SU-DHL-6 (cell line): ENCODE measurements around the gene HAGHL.
A peak's percentile ranks its signal among the peaks of the same experiment; 100 is the strongest.

Experiments
- H2AFZ ChIP-seq: fragments of 200-600 bp; sonication (generic); 2 replicates; pipeline ENCODE4 v1.6.1; 2014; ENCODE audit warnings: low read depth, mild to moderate bottlenecking, moderate library complexity, mixed read lengths, antibody characterized with exemption, low read length; ENCODE audit not compliant: severe bottlenecking
- H3F3A ChIP-seq: fragments of 200-600 bp; shearing (Covaris generic); 2 replicates; pipeline ENCODE4 v1.6.0; 2016; ENCODE audit warnings: antibody characterized with exemption, mild to moderate bottlenecking; ENCODE audit not compliant: insufficient read depth
- H3K27ac ChIP-seq: fragments of 200-600 bp; sonication (generic); 2 replicates; pipeline ENCODE4 v1.5.1; 2016; ENCODE audit warnings: low read depth, mild to moderate bottlenecking, low read length, moderate library complexity, mixed read lengths
- H3K27me3 ChIP-seq: fragments of 200-600 bp; sonication (generic), shearing (Covaris generic); 2 replicates; pipeline ENCODE4 v1.6.0; 2014; ENCODE audit warnings: mild to moderate bottlenecking, low read length
- H3K36me3 ChIP-seq: fragments of 200-600 bp; sonication (generic); 2 replicates; pipeline ENCODE4 v1.6.1; 2014; ENCODE audit warnings: mild to moderate bottlenecking, low read length, mixed read lengths
- H3K4me2 ChIP-seq: fragments of 300-600, 200-600 bp; shearing (Covaris generic), sonication (generic); 2 replicates; pipeline ENCODE4 v1.6.0; 2014; ENCODE audit warnings: low read length, low read depth, mild to moderate bottlenecking; ENCODE audit not compliant: poor library complexity, severe bottlenecking
- H3K4me3 ChIP-seq: fragments of 200-600 bp; sonication (generic); 2 replicates; pipeline ENCODE4 v1.5.1; 2014; ENCODE audit warnings: antibody characterized with exemption, low read length, mild to moderate bottlenecking, mixed read lengths; ENCODE audit not compliant: insufficient read depth, poor library complexity, severe bottlenecking
- H3K79me2 ChIP-seq: fragments of 200-600 bp; sonication (generic); 2 replicates; pipeline ENCODE4 v1.6.1; 2014; ENCODE audit warnings: mild to moderate bottlenecking, low read length, moderate library complexity; ENCODE audit not compliant: insufficient read depth
- H3K9ac ChIP-seq: fragments of 200-600 bp; sonication (generic); 2 replicates; pipeline ENCODE4 v1.7.0; 2014; ENCODE audit warnings: mild to moderate bottlenecking, low read length
- H3K9me2 ChIP-seq: fragments of 200-600 bp; sonication (generic); replicated peaks from 2 replicates; pipeline ENCODE4 v1.6.1; 2014; ENCODE audit warnings: low read length; ENCODE audit not compliant: insufficient read depth
- H3K9me3 ChIP-seq: fragments of 200-600 bp; sonication (generic); 2 replicates; pipeline ENCODE4 v1.6.1; 2014; ENCODE audit warnings: low read length, mixed read lengths; ENCODE audit not compliant: insufficient read depth
- H4K20me1 ChIP-seq: fragments of 200-600 bp; sonication (generic); 2 replicates; pipeline ENCODE4 v1.6.1; 2014; ENCODE audit warnings: low read depth, mild to moderate bottlenecking, antibody characterized with exemption, low read length, moderate library complexity, mixed read lengths
- CTCF ChIP-seq: fragments of 200-600 bp; sonication (generic); IDR thresholded peaks from one replicate; pipeline ENCODE4 v1.5.1; 2017; ENCODE audit warnings: antibody characterized with exemption, mild to moderate bottlenecking, low read length, moderate library complexity; ENCODE audit not compliant: insufficient read depth, poor library complexity, severe bottlenecking
- EZH2phosphoT487 ChIP-seq: fragments of 200-600 bp; sonication (generic), shearing (Covaris generic); conservative IDR thresholded peaks from 2 replicates; pipeline ENCODE4 v1.6.1; 2018; ENCODE audit warnings: mild to moderate bottlenecking, antibody characterized with exemption, low read length, moderate library complexity, mixed read lengths

HAGHL gene

GRCh38 chr16:733382-734207, 6.7 kb downstream of the HAGHL start:
- no peaks in the 10 kb centered on the region for H3K79me2 ChIP-seq
- peaks cover 17% of the 10 kb centered on the region for H3F3A ChIP-seq
- H3K9ac ChIP-seq = no peak overlapping the region
- no peaks in the 10 kb centered on the region for H3K36me3 ChIP-seq
- H3K27ac ChIP-seq = no peak overlapping the region
- H3K4me3 ChIP-seq = no peak overlapping the region
- no peaks in the 10 kb centered on the region for H3K9me3 ChIP-seq
- no peaks in the 10 kb centered on the region for H4K20me1 ChIP-seq
- no peaks in the 10 kb centered on the region for H3K9me2 ChIP-seq
- H3K27me3 ChIP-seq = no peaks in the 10 kb centered on the region
- H3K4me2 ChIP-seq = no peak overlapping the region
- H2AFZ ChIP-seq = no peak overlapping the region
- TF ChIP-seq CTCF = peak; percentile 72
- TF ChIP-seq EZH2phosphoT487 = no peak

- no peak overlapping the region for H3K27ac ChIP-seq
- H2AFZ ChIP-seq = no peak overlapping the region
- H3K27me3 ChIP-seq = no peaks in the 10 kb centered on the region
- H3K79me2 ChIP-seq = no peaks in the 10 kb centered on the region
- no peaks in the 10 kb centered on the region for H3K36me3 ChIP-seq
- H3K9ac ChIP-seq = no peak overlapping the region
- TF ChIP-seq CTCF (no peak), EZH2phosphoT487 (no peak)
- no peaks in the 10 kb centered on the region for H4K20me1 ChIP-seq
- no peaks in the 10 kb centered on the region for H3K9me2 ChIP-seq
- no peaks in the 10 kb centered on the region for H3K9me3 ChIP-seq
- H3K4me3 ChIP-seq = no peak overlapping the region
- peaks cover 17% of the 10 kb centered on the region for H3F3A ChIP-seq
- no peak overlapping the region for H3K4me2 ChIP-seq
Observed at GRCh38 chr16:734208-734980, 7.5 kb downstream of the HAGHL start.

- TF ChIP-seq EZH2phosphoT487 (no peak), CTCF (no peak)
- Histone ChIP-seq H3K27me3 (no peaks in the 10 kb centered on the region), H3K4me2 (no peak overlapping the region), H3K4me3 (no peak overlapping the region), H4K20me1 (no peaks in the 10 kb centered on the region), H3K36me3 (no peaks in the 10 kb centered on the region), H3K27ac (no peak overlapping the region), H3F3A (peaks cover 13% of the 10 kb centered on the region), H3K79me2 (peaks cover 7% of the 10 kb centered on the region; the same call in 1 of the 2 replicates), H3K9me3 (no peaks in the 10 kb centered on the region), H3K9me2 (no peaks in the 10 kb centered on the region), H3K9ac (no peak overlapping the region), H2AFZ (no peak overlapping the region)
Observed at GRCh38 chr16:734981-735881, 8.3 kb downstream of the HAGHL start.
